GM10248 (cell line): ENCODE data around the gene SARS2.
"Not testable (repeated sequence)": the region's sequence is repeated elsewhere in the genome, so short reads cannot be mapped to it uniquely, and the experiment has no call there.

Experiments used
- CTCF ChIA-PET: fragments of 300-600 bp; sonication (Branson Sonifier 250); formaldehyde crosslinking; extraction: SDS; loops from one replicate; lab custom pipeline; 2021; ENCODE audit warnings: antibody characterized with exemption; lab: Yijun Ruan, JAX
- POLR2A ChIA-PET: fragments of 350-650 bp; sonication (Branson Sonifier 250); formaldehyde crosslinking; extraction: SDS; loops from one replicate; lab custom pipeline; 2020; ENCODE audit warnings: antibody characterized with exemption; lab: Yijun Ruan, JAX
- DNase-seq: peaks from one replicate; pipeline ENCODE4 v3.0.0; 2012; ENCODE audit errors: extremely low spot score
- CTCF ChIP-seq: IDR thresholded peaks from 2 replicates; pipeline ENCODE4 v1.5.1; 2012; ENCODE audit warnings: mild to moderate bottlenecking, low read depth; ENCODE audit errors: extremely low read depth, missing control alignments, control extremely low read depth

SARS2 gene

GRCh38 chr19:38975214-38975860 is 44.8 kb upstream of the SARS2 start, which contains the start of gene FBXO17:
Gene FBXO17, minus strand, starts transcription at chr19:38975742. Its CDS starts 25,423 bp downstream, at chr19:38950319.
- ChIA-PET CTCF (interaction anchor here (0.7 to 2.6 kb wide), 9 partner anchors 8 to 572 kb away, joined by 3 to 20 read pairs (median 4); partner anchors contain the start of gene FAM98C), POLR2A (no interaction called here)
- DNase-seq, result peak; percentile 49

GRCh38 chr19:38974624-38975213 is 44.2 kb upstream of the SARS2 start:
- TF ChIP-seq CTCF, result no peak
- CTCF ChIA-PET, result interaction anchor here (0.8 kb wide), 1 partner anchor 13 kb away, joined by 3 read pairs; no protein-coding TSS in a partner anchor
- DNase-seq, result no peak
- POLR2A ChIA-PET, result no interaction called here

More at GRCh38 chr19:38975214-38975860, 44.8 kb upstream of the SARS2 start, which contains the start of gene FBXO17:
- TF ChIP-seq CTCF, result no peak

- ChIA-PET POLR2A (no interaction called here), CTCF (interaction anchor here (1.5 to 3.0 kb wide), 2 partner anchors 10 to 41 kb away, joined by 4 to 18 read pairs; partner anchors contain the start of genes MRPS12 and SARS2)
- no peak for TF ChIP-seq CTCF
- DNase-seq, result no peak
Observed at GRCh38 chr19:38971672-38972071, 41.1 kb upstream of the SARS2 start.

GRCh38 chr19:38970664-38971532 is 40.3 kb upstream of the SARS2 start:
- no peak for TF ChIP-seq CTCF
- ChIA-PET CTCF (interaction anchor here (1.3 to 3.0 kb wide), 2 partner anchors 9 to 18 kb away, joined by 4 to 18 read pairs; no protein-coding TSS in a partner anchor), POLR2A (interaction anchor here (0.7 kb wide), 1 partner anchor 93 kb away, joined by 3 read pairs; the partner anchor contains the start of gene RINL)

GRCh38 chr19:38966149-38966548 is 35.6 kb upstream of the SARS2 start:
- POLR2A ChIA-PET, DNase-seq: not testable (repeated sequence)
- CTCF ChIA-PET, result interaction anchor here (1.1 to 4.0 kb wide), 2 partner anchors 10 to 36 kb away, joined by 3 to 20 read pairs; partner anchors contain the start of genes FBXO17, MRPS12 and SARS2

More at GRCh38 chr19:38970664-38971532, 40.3 kb upstream of the SARS2 start:
- DNase-seq, result no peak

- ChIA-PET POLR2A (no interaction called here), CTCF (interaction anchor here (1.4 kb wide), 1 partner anchor 11 kb away, joined by 3 read pairs; no protein-coding TSS in a partner anchor)
- no peak for DNase-seq
- no peak for TF ChIP-seq CTCF
Observed at GRCh38 chr19:38964738-38965137, 34.2 kb upstream of the SARS2 start.
